ENCODE measurements around the gene CHCHD3. TPM values are rescaled to one million over a fixed set of nuclear protein-coding genes. Genes with fewer than 3 reads are reported as not detected.

Gene CHCHD3
- polyA plus RNA-seq, 3 donors = 69.8 to 84.0 (median 76.4) TPM

GRCh38 chr7:132828502-132828901 lies 253.4 kb downstream of the CHCHD3 start:
- DNase-seq = no peak

- DNase-seq = no peak
Observed at GRCh38 chr7:132825932-132826835, 255.7 kb downstream of the CHCHD3 start.

GRCh38 chr7:132825222-132825621 lies 256.7 kb downstream of the CHCHD3 start:
- DNase-seq = no peak

GRCh38 chr7:132819648-132820047 lies 262.2 kb downstream of the CHCHD3 start:
- DNase-seq = no peak

GRCh38 chr7:132817949-132818348 lies 263.9 kb downstream of the CHCHD3 start:
- DNase-seq = no peak

- DNase-seq = no peak
Observed at GRCh38 chr7:132815696-132816311, 266.1 kb downstream of the CHCHD3 start.

GRCh38 chr7:132815130-132815529 lies 266.8 kb downstream of the CHCHD3 start:
- DNase-seq = no peak

GRCh38 chr7:132810561-132810960 lies 271.3 kb downstream of the CHCHD3 start:
- no peak for DNase-seq

GRCh38 chr7:132806834-132807233 lies 275.1 kb downstream of the CHCHD3 start:
- no peak for DNase-seq

GRCh38 chr7:132805766-132806165 lies 276.1 kb downstream of the CHCHD3 start:
- no peak for DNase-seq

GRCh38 chr7:132804849-132805485 lies 276.9 kb downstream of the CHCHD3 start:
- no peak for DNase-seq

- DNase-seq = no peak
Observed at GRCh38 chr7:132800522-132800921, 281.4 kb downstream of the CHCHD3 start.

GRCh38 chr7:132799081-132799413 lies 282.8 kb downstream of the CHCHD3 start:
- no peak for DNase-seq

GRCh38 chr7:132797152-132797551 lies 284.7 kb downstream of the CHCHD3 start:
- no peak for DNase-seq

GRCh38 chr7:132793474-132793873 lies 288.4 kb downstream of the CHCHD3 start:
- no peak for DNase-seq

GRCh38 chr7:132791036-132791435 lies 290.9 kb downstream of the CHCHD3 start:
- no peak for DNase-seq

GRCh38 chr7:132790104-132790503 lies 291.8 kb downstream of the CHCHD3 start:
- DNase-seq = no peak

GRCh38 chr7:132789281-132789680 lies 292.6 kb downstream of the CHCHD3 start:
- DNase-seq = no peak

- peak; percentile 57 for DNase-seq
Observed at GRCh38 chr7:132785870-132786269, 296.0 kb downstream of the CHCHD3 start.

- no peak for DNase-seq
Observed at GRCh38 chr7:132784406-132784805, 297.5 kb downstream of the CHCHD3 start.

GRCh38 chr7:132783824-132784223 lies 298.1 kb downstream of the CHCHD3 start:
- DNase-seq = no peak

GRCh38 chr7:132782777-132783640 lies 298.9 kb downstream of the CHCHD3 start:
- DNase-seq = no peak

All from renal pelvis (tissue), 4 donors.